ENCODE measurements around the gene FOXQ1.
A peak's percentile ranks its signal among the peaks of the same experiment; 100 is the strongest.

The FOXQ1 gene

GRCh38 chr6:1309366-1309765 is 2.5 kb upstream of the FOXQ1 start:
- H3K4me3 ChIP-seq (replicated peaks in 1 of 2; ENCODE audit: low read depth in 2 of 2, low read length in 2 of 2) = no peak overlapping the region
- DNase-seq (ENCODE audit: low read depth in 2 of 2) = no peak
- no peak for TF ChIP-seq CTCF (IDR thresholded peaks at IDR 0.05; ENCODE audit: low read depth, low read length)

GRCh38 chr6:1310628-1311399 is 1.1 kb upstream of the FOXQ1 start:
- no peak for DNase-seq (ENCODE audit: low read depth in 2 of 2)
- H3K4me3 ChIP-seq (replicated peaks in 1 of 2; ENCODE audit: low read depth in 2 of 2, low read length in 2 of 2) = peak overlapping the region; percentile 25 to 32
- TF ChIP-seq CTCF (IDR thresholded peaks at IDR 0.05; ENCODE audit: low read depth, low read length) = no peak

GRCh38 chr6:1312203-1312472 is 240 bp downstream of the FOXQ1 start:
- DNase-seq (ENCODE audit: low read depth in 2 of 2) = peak in 1 of 2 donors; percentile 17
- H3K4me3 ChIP-seq (replicated peaks in 1 of 2; ENCODE audit: low read depth in 2 of 2, low read length in 2 of 2) = no peak overlapping the region
- TF ChIP-seq CTCF (IDR thresholded peaks at IDR 0.05; ENCODE audit: low read depth, low read length) = no peak

- no peak for TF ChIP-seq CTCF (IDR thresholded peaks at IDR 0.05; ENCODE audit: low read depth, low read length)
- no peak overlapping the region for H3K4me3 ChIP-seq (replicated peaks in 1 of 2; ENCODE audit: low read depth in 2 of 2, low read length in 2 of 2)
- DNase-seq (ENCODE audit: low read depth in 2 of 2) = no peak
Measured at GRCh38 chr6:1312473-1313367, 822 bp downstream of the FOXQ1 start.

GRCh38 chr6:1313384-1313766 is 1.5 kb downstream of the FOXQ1 start:
- no peak overlapping the region for H3K4me3 ChIP-seq (replicated peaks in 1 of 2; ENCODE audit: low read depth in 2 of 2, low read length in 2 of 2)
- DNase-seq (ENCODE audit: low read depth in 2 of 2) = no peak
- TF ChIP-seq CTCF (IDR thresholded peaks at IDR 0.05; ENCODE audit: low read depth, low read length) = no peak

GRCh38 chr6:1313767-1314503 is 2.0 kb downstream of the FOXQ1 start:
- DNase-seq (ENCODE audit: low read depth in 2 of 2) = no peak
- TF ChIP-seq CTCF (IDR thresholded peaks at IDR 0.05; ENCODE audit: low read depth, low read length) = no peak
- no peak overlapping the region for H3K4me3 ChIP-seq (replicated peaks in 1 of 2; ENCODE audit: low read depth in 2 of 2, low read length in 2 of 2)
